Measurements from ENCODE around the gene KCTD10. TPM values are rescaled to one million over a fixed set of nuclear protein-coding genes. Genes with fewer than 3 reads are reported as not detected.
"Not testable (repeated sequence)": the region's sequence is repeated elsewhere in the genome, so short reads cannot be mapped to it uniquely, and the experiment has no call there.

KCTD10 gene
- total RNA-seq, 2 donors from 2014 or later = 136 to 138 TPM

- intact Hi-C loops (cut with DNase I) = no loop called here
- peak; percentile 18 for DNase-seq (ENCODE audit: low spot score)
These were observed 839 bp upstream of the KCTD10 start for GRCh38 chr12:109477963-109478315.

GRCh38 chr12:109476807-109477184 is 304 bp downstream of the KCTD10 start:
- DNase-seq (ENCODE audit: low spot score) = no peak
- intact Hi-C loops (cut with DNase I) = no loop called here

GRCh38 chr12:109475993-109476806 is 900 bp downstream of the KCTD10 start:
- intact Hi-C loops (cut with DNase I) = no loop called here

GRCh38 chr12:109475121-109475520 is 2.0 kb downstream of the KCTD10 start:
- intact Hi-C loops (cut with DNase I) = no loop called here
- DNase-seq (ENCODE audit: low spot score) = no peak

More at GRCh38 chr12:109475993-109476806, 900 bp downstream of the KCTD10 start:
- DNase-seq (ENCODE audit: low spot score) = no peak

- DNase-seq (ENCODE audit: low spot score) = not testable (repeated sequence)
- intact Hi-C loops (cut with DNase I) = loop anchor here in 1 of 2 donors (5.0 kb wide), 1 partner anchor 41 kb away; no protein-coding TSS in a partner anchor
These were observed 3.4 kb downstream of the KCTD10 start for GRCh38 chr12:109473526-109474270.

GRCh38 chr12:109473006-109473405 is 4.1 kb downstream of the KCTD10 start:
- no peak for DNase-seq (ENCODE audit: low spot score)
- intact Hi-C loops (cut with DNase I) = loop anchor here in 1 of 2 donors (5.0 kb wide), 1 partner anchor 41 kb away; no protein-coding TSS in a partner anchor

GRCh38 chr12:109469517-109469916 is 7.6 kb downstream of the KCTD10 start:
- intact Hi-C loops (cut with DNase I) = loop anchor here in 1 of 2 donors (5.0 kb wide), 1 partner anchor 37 kb away; no protein-coding TSS in a partner anchor
- DNase-seq (ENCODE audit: low spot score) = peak; percentile 72

GRCh38 chr12:109467978-109468676 is 9.0 kb downstream of the KCTD10 start:
- intact Hi-C loops (cut with DNase I) = loop anchor here in 1 of 2 donors (5.0 kb wide), 1 partner anchor 36 kb away; no protein-coding TSS in a partner anchor
- DNase-seq (ENCODE audit: low spot score) = peak; percentile 60

GRCh38 chr12:109466821-109467220 is 10.3 kb downstream of the KCTD10 start:
- intact Hi-C loops (cut with DNase I) = loop anchor here in 1 of 2 donors (5.0 kb wide), 1 partner anchor 35 kb away; no protein-coding TSS in a partner anchor

GRCh38 chr12:109466305-109466704 is 10.8 kb downstream of the KCTD10 start:
- DNase-seq (ENCODE audit: low spot score) = no peak
- intact Hi-C loops (cut with DNase I) = loop anchor here in 1 of 2 donors (5.0 kb wide), 1 partner anchor 34 kb away; no protein-coding TSS in a partner anchor

More at GRCh38 chr12:109466821-109467220, 10.3 kb downstream of the KCTD10 start:
- peak; percentile 67 for DNase-seq (ENCODE audit: low spot score)

GRCh38 chr12:109464642-109465351 is 12.3 kb downstream of the KCTD10 start:
- intact Hi-C loops (cut with DNase I) = loop anchor here in 1 of 2 donors (5.0 kb wide), 1 partner anchor 32 kb away; no protein-coding TSS in a partner anchor

GRCh38 chr12:109463756-109464155 is 13.3 kb downstream of the KCTD10 start:
- intact Hi-C loops (cut with DNase I) = no loop called here
- DNase-seq (ENCODE audit: low spot score) = peak; percentile 78

More at GRCh38 chr12:109464642-109465351, 12.3 kb downstream of the KCTD10 start:
- DNase-seq (ENCODE audit: low spot score) = peak; percentile 58

GRCh38 chr12:109462868-109463692 is 14.0 kb downstream of the KCTD10 start:
- intact Hi-C loops (cut with DNase I) = no loop called here

GRCh38 chr12:109461846-109462756 is 15.0 kb downstream of the KCTD10 start:
- peak; percentile 97 for DNase-seq (ENCODE audit: low spot score)
- intact Hi-C loops (cut with DNase I) = no loop called here

More at GRCh38 chr12:109462868-109463692, 14.0 kb downstream of the KCTD10 start:
- peak; percentile 95 for DNase-seq (ENCODE audit: low spot score)

GRCh38 chr12:109461049-109461845 is 15.9 kb downstream of the KCTD10 start:
- peak; percentile 71 for DNase-seq (ENCODE audit: low spot score)
- intact Hi-C loops (cut with DNase I) = no loop called here

GRCh38 chr12:109460538-109460937 is 16.6 kb downstream of the KCTD10 start:
- intact Hi-C loops (cut with DNase I) = no loop called here
- DNase-seq (ENCODE audit: low spot score) = peak; percentile 47
